GM12864 (cell line): Measurements from ENCODE around the gene NKD1.
"Not testable (repeated sequence)": the region's sequence is repeated elsewhere in the genome, so short reads cannot be mapped to it uniquely, and the experiment has no call there.

ENCODE experiments used
- DNase-seq: peaks from one replicate; pipeline ENCODE4 v3.0.0-alpha.2; 2011; ENCODE audit warnings: low read depth
- H3K4me3 ChIP-seq: 2 replicates; pipeline ENCODE4 v1.5.1; 2011; ENCODE audit warnings: mild to moderate bottlenecking, low read depth, low read length, control low read depth
- TF ChIP-seq, protein P1 (sequence below): IDR thresholded peaks from 2 replicates; pipeline ENCODE4 v1.5.1; 2011; ENCODE audit warnings: low read depth, mild to moderate bottlenecking, moderate library complexity, low read length, control low read depth, inconsistent platforms; ENCODE audit errors: missing control alignments

NKD1 gene

DNA sequence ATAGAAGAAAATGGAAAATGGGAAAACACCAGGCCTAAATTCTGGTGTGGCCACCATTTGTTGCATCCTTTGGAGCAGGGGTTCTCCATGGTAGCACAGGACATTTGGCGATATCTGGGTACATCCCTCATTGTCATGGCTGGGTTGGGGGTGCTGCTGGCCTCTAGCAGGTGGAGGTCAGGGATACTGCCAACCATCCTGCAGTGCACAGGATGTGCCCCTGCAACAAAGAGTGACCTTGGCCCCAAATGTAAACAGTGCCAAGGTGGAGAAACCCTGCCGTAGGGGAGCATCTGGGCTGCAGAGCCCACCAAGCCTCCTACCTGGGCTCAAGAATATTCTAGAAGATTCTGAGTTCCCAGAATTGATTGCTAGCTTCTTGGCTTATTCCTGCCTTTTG lies 27.5 kb downstream of the NKD1 start:
- TF ChIP-seq, protein P1, sequence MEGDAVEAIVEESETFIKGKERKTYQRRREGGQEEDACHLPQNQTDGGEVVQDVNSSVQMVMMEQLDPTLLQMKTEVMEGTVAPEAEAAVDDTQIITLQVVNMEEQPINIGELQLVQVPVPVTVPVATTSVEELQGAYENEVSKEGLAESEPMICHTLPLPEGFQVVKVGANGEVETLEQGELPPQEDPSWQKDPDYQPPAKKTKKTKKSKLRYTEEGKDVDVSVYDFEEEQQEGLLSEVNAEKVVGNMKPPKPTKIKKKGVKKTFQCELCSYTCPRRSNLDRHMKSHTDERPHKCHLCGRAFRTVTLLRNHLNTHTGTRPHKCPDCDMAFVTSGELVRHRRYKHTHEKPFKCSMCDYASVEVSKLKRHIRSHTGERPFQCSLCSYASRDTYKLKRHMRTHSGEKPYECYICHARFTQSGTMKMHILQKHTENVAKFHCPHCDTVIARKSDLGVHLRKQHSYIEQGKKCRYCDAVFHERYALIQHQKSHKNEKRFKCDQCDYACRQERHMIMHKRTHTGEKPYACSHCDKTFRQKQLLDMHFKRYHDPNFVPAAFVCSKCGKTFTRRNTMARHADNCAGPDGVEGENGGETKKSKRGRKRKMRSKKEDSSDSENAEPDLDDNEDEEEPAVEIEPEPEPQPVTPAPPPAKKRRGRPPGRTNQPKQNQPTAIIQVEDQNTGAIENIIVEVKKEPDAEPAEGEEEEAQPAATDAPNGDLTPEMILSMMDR = no peak
- H3K4me3 ChIP-seq = no peak overlapping the region
- DNase-seq = no peak

DNA sequence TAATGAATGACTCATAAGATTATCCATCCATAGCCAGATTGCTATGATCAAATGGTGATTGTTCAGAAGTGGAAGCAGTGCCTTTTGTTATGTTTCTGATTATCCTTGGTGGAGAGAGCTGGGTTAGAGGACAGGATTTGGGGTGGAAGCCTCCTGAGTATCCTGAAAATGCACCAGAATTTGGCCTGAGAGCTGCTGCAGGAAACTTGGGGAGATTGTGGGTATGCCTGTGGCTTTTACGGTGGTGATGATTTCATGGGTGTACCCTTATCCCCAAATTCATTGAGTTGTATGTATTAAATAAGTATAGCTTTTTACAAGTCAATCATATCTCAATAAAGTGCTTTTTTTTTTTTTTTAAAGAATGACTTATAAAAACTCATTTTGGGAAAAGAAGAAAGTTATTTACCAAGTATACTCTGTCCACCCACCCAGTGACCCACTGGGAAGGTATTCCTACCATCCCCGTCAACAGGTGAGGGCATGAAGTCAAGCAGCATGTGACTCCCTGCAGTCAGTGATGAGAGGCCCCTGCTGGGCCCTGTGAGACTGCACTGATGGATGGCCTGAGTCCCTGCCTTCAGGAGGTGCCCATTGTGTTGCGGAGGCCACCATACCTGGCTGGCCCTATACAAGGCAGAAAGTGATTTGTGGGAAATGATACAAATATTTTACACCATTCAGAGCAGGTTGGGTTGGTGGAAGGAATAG lies 28.4 kb downstream of the NKD1 start:
- no peak for DNase-seq
- TF ChIP-seq, protein P1 = no peak
- H3K4me3 ChIP-seq = no peak overlapping the region

DNA sequence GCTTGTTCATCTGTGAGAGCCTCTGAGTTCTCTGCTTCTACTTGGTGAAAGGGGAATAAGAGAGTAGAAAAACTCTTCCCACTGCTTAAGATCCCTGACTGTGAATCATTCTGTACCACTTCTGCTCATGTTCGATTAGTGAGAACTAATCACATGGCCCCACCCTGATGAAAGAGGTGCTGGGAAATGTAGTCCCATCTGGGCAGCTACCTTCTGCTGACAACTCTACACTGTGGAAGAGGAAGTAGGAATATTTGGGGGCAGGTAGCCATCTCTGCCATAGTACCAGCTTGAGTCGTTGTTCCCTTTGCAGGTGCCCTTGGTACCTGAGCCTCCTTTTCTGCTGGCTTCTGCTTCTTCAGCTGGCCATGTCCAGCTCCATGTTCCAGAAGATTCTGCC lies 29.9 kb downstream of the NKD1 start:
- no peak for DNase-seq
- TF ChIP-seq, protein P1 = no peak
- no peak overlapping the region for H3K4me3 ChIP-seq

DNA sequence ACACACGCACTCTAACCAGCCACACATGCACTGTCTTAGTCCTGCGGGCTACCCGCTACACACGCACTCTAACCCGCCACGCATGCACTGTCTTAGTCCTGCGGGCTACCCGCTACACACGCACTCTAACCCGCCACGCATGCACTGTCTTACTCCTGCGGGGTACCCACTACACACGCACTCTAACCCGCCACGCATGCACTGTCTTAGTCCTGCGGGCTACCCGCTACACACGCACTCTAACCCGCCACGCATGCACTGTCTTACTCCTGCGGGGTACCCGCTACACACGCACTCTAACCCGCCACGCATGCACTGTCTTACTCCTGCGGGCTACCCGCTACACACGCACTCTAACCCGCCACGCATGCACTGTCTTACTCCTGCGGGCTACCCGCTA lies 31.2 kb downstream of the NKD1 start:
- DNase-seq, H3K4me3 ChIP-seq: not testable (repeated sequence)

- no peak for DNase-seq
- TF ChIP-seq, protein P1 = no peak
- no peak overlapping the region for H3K4me3 ChIP-seq
Measured at GRCh38 chr16:50580180-50580798, 32.1 kb downstream of the NKD1 start.

GRCh38 chr16:50581845-50582244 lies 33.6 kb downstream of the NKD1 start:
- no peak for DNase-seq
- TF ChIP-seq, protein P1 = no peak
- no peak overlapping the region for H3K4me3 ChIP-seq

GRCh38 chr16:50583211-50583610 lies 35.0 kb downstream of the NKD1 start:
- H3K4me3 ChIP-seq = no peak overlapping the region
- TF ChIP-seq, protein P1 = no peak
- no peak for DNase-seq
